Measurements from ENCODE around the gene KIF11. TPM values are rescaled to one million over a fixed set of nuclear protein-coding genes. Genes with fewer than 3 reads are reported as not detected.

The KIF11 gene
- total and polyA plus RNA-seq, 9 of the 15 experiments (the other 6 are each of a cell fraction or from before 2014, with no cell fraction given), result 11.3 to 54.4 (median 29.2) TPM

DNA sequence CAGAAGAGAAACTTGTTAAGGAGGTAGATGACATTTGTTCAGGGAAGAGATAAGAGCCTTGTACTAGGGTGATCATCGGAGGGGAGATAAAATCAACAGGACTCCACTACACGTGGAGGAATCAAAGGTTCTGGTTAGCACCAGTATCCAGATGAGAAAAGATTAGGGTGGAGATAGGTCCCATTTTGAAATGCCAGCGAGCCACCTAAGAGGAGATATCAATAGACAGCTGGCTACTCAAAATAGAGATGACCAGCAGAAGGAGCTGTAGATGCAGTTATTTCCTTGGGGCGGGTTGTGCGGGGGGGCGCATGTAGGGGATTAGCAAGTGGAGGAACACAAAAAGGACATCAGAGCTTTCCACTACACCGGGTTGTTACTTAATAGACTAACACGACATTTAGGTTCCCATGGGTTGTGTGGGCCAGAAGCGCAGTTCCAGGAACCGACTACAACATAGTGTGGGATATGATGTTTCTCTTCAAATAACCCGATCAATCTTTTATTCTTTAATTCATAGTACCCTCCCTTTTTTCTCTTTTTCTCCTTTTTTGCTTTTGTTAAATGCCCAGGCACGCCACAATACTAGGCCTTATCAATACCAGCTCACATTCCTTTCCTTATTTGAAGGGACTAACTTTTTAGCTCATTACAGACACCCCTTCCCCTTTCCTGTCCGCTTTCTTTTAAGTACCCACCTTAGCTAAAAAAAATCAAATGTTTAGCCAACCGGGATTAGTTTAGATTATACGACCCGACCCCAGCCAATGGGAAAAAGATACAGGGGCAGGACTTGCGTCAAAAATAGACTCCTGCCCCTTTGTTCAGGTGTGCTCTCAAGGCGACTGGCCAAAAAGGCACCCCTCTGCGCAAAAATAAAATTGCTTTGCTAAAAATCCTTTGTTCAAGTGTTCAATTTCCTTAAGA, 2.0 kb upstream of the KIF11 start (continued):
- TF ChIP-seq RFX1 (IDR thresholded peaks at IDR 0.05) (no peak), MNT (conservative IDR thresholded peaks at IDR 0.05) (peak; percentile 43 to 55; a peak in 2 of 4 replicates), NFATC3 (IDR thresholded peaks at IDR 0.05) (no peak), RCOR1 (IDR thresholded peaks at IDR 0.05; ENCODE audit: borderline replicate concordance in 1 of 2, low read depth in 2 of 2, low read length in 2 of 2) (no peak), ZNF197 (CRISPR knock-in tag; IDR thresholded peaks at IDR 0.05; ENCODE audit: low read depth) (peak; percentile 48; the same call in 1 of the 2 replicates), MEIS2 (IDR thresholded peaks at IDR 0.05; ENCODE audit: partially characterized antibody) (no peak), PCBP1 (IDR thresholded peaks at IDR 0.05; ENCODE audit: low read depth, low read length, poor library complexity, severe bottlenecking) (no peak), CEBPB (tag; IDR thresholded peaks at IDR 0.05) (no peak), SRF (CRISPR knock-in tag; IDR thresholded peaks at IDR 0.05) (no peak), CREBBP (IDR thresholded peaks at IDR 0.05; ENCODE audit: low read depth, low read length) (no peak), ZNF124 (CRISPR knock-in tag; IDR thresholded peaks at IDR 0.05) (no peak), SRSF9 (IDR thresholded peaks at IDR 0.05; ENCODE audit: borderline replicate concordance, low read depth, low read length) (no peak), C11orf30 (IDR thresholded peaks at IDR 0.05; ENCODE audit: low read depth) (no peak), NR2F6 (CRISPR knock-in tag; IDR thresholded peaks at IDR 0.05) (no peak), ZNF398 (CRISPR knock-in tag; IDR thresholded peaks at IDR 0.05) (no peak), RAD21 (CRISPR knock-in tag; conservative IDR thresholded peaks at IDR 0.05 in 1 of 2, IDR thresholded peaks at IDR 0.05 in 1 of 2) (peak; percentile 36 to 61), HMG20A (CRISPR knock-in tag; conservative IDR thresholded peaks at IDR 0.05) (no peak), JUND (IDR thresholded peaks at IDR 0.05; ENCODE audit: borderline replicate concordance, low read depth, low read length) (0 out of 2 replicates have a peak, but pooled peaks have one; percentile 19), JUND (tag; IDR thresholded peaks at IDR 0.05; ENCODE audit: borderline replicate concordance, low read depth, low read length) (no peak)
- TF ChIP-seq, protein P1, sequence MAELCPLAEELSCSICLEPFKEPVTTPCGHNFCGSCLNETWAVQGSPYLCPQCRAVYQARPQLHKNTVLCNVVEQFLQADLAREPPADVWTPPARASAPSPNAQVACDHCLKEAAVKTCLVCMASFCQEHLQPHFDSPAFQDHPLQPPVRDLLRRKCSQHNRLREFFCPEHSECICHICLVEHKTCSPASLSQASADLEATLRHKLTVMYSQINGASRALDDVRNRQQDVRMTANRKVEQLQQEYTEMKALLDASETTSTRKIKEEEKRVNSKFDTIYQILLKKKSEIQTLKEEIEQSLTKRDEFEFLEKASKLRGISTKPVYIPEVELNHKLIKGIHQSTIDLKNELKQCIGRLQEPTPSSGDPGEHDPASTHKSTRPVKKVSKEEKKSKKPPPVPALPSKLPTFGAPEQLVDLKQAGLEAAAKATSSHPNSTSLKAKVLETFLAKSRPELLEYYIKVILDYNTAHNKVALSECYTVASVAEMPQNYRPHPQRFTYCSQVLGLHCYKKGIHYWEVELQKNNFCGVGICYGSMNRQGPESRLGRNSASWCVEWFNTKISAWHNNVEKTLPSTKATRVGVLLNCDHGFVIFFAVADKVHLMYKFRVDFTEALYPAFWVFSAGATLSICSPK (IDR thresholded peaks at IDR 0.05; ENCODE audit: borderline replicate concordance), result no peak
- TF ChIP-seq, protein P2, sequence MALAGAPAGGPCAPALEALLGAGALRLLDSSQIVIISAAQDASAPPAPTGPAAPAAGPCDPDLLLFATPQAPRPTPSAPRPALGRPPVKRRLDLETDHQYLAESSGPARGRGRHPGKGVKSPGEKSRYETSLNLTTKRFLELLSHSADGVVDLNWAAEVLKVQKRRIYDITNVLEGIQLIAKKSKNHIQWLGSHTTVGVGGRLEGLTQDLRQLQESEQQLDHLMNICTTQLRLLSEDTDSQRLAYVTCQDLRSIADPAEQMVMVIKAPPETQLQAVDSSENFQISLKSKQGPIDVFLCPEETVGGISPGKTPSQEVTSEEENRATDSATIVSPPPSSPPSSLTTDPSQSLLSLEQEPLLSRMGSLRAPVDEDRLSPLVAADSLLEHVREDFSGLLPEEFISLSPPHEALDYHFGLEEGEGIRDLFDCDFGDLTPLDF (CRISPR knock-in tag; IDR thresholded peaks at IDR 0.05), result no peak

Data from K562 (cell line).